Sigmoid colon (tissue), 7 donors: ENCODE results near the gene TPRA1. TPM values are rescaled to one million over a fixed set of nuclear protein-coding genes. Genes with fewer than 3 reads are reported as not detected.

Source experiments
- DNase-seq: peaks from one replicate; pipeline ENCODE4 v3.0.0-alpha.2; 2019
- H3K27ac ChIP-seq, 4 donors: fragments of 200-600 bp; sonication (generic); one replicate each; pipeline ENCODE4 v1.5.1; 2016 to 2019; ENCODE audit warnings: mild to moderate bottlenecking in 1 of 4
- H3K27me3 ChIP-seq, 3 donors: fragments of 200-600 bp; sonication (generic); one replicate each; pipeline ENCODE4 v1.5.1; 2019; ENCODE audit warnings: mild to moderate bottlenecking in 1 of 3
- H3K36me3 ChIP-seq, 4 donors: fragments of 200-600 bp; sonication (generic); one replicate each; pipeline ENCODE4 v1.5.1; 2016 to 2019
- H3K4me1 ChIP-seq, 4 donors: fragments of 200-600 bp; sonication (generic); one replicate each; pipeline ENCODE4 v1.5.1; 2017 to 2019
- H3K4me3 ChIP-seq, 4 donors: fragments of 200-600 bp; sonication (generic); one replicate each; pipeline ENCODE4 v1.5.1; 2017 to 2019; ENCODE audit warnings: mild to moderate bottlenecking in 2 of 4, moderate library complexity in 1 of 4
- H3K9me3 ChIP-seq, 4 donors: fragments of 200-600 bp in 3 of 4; sonication (generic) in 3 of 4; one replicate each; pipeline versions ENCODE4 v1.5.1 to v1.6.1; 2013 to 2019
- EP300 ChIP-seq, 4 donors: sonication (generic); formaldehyde crosslinking; IDR thresholded peaks; one replicate each; pipeline ENCODE4 v1.6.1; 2017; ENCODE audit warnings: antibody characterized with exemption in 4 of 4
- POLR2A ChIP-seq, 2 donors: fragments of 450-650 bp; IDR thresholded peaks; one replicate each; pipeline ENCODE4 v1.6.1; 2016; ENCODE audit warnings: antibody characterized with exemption in 2 of 2, mild to moderate bottlenecking in 2 of 2, moderate library complexity in 2 of 2
- POLR2AphosphoS5 ChIP-seq, 4 donors: sonication (generic); formaldehyde crosslinking; IDR thresholded peaks; one replicate each; pipeline ENCODE4 v1.6.1; 2017; ENCODE audit warnings: antibody characterized with exemption in 4 of 4
- WGBS, 2 donors: extraction: QIAGEN DNeasy Blood & Tissue Kit; methylation state at CpG; one replicate each; pipeline ENCODE4 v1.1.7; 2013; 5-methylcytosine and 5-hydroxymethylcytosine counted together
- intact Hi-C: fragments of 100-400 bp; cut with DNase I; formaldehyde crosslinking; loops from one replicate; pipeline ENCODE4 v1.15.1; 2023
- polyA plus RNA-seq, 3 donors: library from polyadenylated mRNA; stranded (reverse); fragments of 200-250 nt; gene quantifications; one replicate each; pipeline ENCODE4 v1.2.3, GENCODE V29; 2013
- total RNA-seq, 4 donors: library from RNA; depleted of rRNA; stranded (reverse); fragments of >200 nt; gene quantifications; one replicate each; pipeline ENCODE4 v1.1.0, GENCODE V29; 2016
- TF ChIP-seq, protein P1 (sequence below), 4 experiments: fragments of 450-650 bp in 3 of 4; fragments of 200-600 bp in 1 of 4; IDR thresholded peaks; one replicate each; pipeline ENCODE4 v1.5.1; 2016 to 2019; ENCODE audit warnings: antibody characterized with exemption in 4 of 4, mild to moderate bottlenecking in 3 of 4, moderate library complexity in 2 of 4
- donor health status: healthy with polysubstance abuse.
- donor health status: Bipolar disorder and iron deficiency.
- donor health status: healthy.

TPRA1 gene
- total and polyA plus RNA-seq, 7 donors = 7.2 to 33.2 (median 28.5) TPM

- intact Hi-C loops = loop anchor here (10.0 kb wide), 1 partner anchor 1018 kb away; the partner anchor contains the start of gene CHST13
- Histone ChIP-seq H3K4me1 (peaks cover 0 to 11% (median 5%) of the 10 kb centered on the region in 4 donors), H3K27ac (no peak overlapping the region), H3K9me3 (no peaks in the 10 kb centered on the region), H3K36me3 (no peaks in the 10 kb centered on the region), H3K27me3 (no peaks in the 10 kb centered on the region), H3K4me3 (no peak overlapping the region)
- TF ChIP-seq POLR2A (IDR thresholded peaks at IDR 0.05) (no peak), EP300 (IDR thresholded peaks at IDR 0.05) (no peak), POLR2AphosphoS5 (IDR thresholded peaks at IDR 0.05) (no peak)
- TF ChIP-seq, protein P1, sequence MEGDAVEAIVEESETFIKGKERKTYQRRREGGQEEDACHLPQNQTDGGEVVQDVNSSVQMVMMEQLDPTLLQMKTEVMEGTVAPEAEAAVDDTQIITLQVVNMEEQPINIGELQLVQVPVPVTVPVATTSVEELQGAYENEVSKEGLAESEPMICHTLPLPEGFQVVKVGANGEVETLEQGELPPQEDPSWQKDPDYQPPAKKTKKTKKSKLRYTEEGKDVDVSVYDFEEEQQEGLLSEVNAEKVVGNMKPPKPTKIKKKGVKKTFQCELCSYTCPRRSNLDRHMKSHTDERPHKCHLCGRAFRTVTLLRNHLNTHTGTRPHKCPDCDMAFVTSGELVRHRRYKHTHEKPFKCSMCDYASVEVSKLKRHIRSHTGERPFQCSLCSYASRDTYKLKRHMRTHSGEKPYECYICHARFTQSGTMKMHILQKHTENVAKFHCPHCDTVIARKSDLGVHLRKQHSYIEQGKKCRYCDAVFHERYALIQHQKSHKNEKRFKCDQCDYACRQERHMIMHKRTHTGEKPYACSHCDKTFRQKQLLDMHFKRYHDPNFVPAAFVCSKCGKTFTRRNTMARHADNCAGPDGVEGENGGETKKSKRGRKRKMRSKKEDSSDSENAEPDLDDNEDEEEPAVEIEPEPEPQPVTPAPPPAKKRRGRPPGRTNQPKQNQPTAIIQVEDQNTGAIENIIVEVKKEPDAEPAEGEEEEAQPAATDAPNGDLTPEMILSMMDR (IDR thresholded peaks at IDR 0.05) = no peak
- no peak for DNase-seq
- 14 to 73% methylated on average over 14 of the region's 14 CpGs for WGBS, 2 donors
Observed at GRCh38 chr3:127542441-127542952, 48.0 kb downstream of the TPRA1 start.

- intact Hi-C loops = loop anchor here (10.0 kb wide), 1 partner anchor 1017 kb away; the partner anchor contains the start of gene CHST13
- H3K9me3 ChIP-seq = no peaks in the 10 kb centered on the region
- WGBS, 2 donors = 68 to 82% methylated on average over 5 of the region's 5 CpGs
- peaks cover 0 to 3% (median 0%) of the 10 kb centered on the region in 3 donors for H3K27me3 ChIP-seq
- no peak overlapping the region for H3K27ac ChIP-seq
- no peak for DNase-seq
- TF ChIP-seq, protein P1 (IDR thresholded peaks at IDR 0.05) = no peak
- no peak for TF ChIP-seq EP300 (IDR thresholded peaks at IDR 0.05)
- peaks cover 0 to 3% (median 0%) of the 10 kb centered on the region in 4 donors for H3K4me1 ChIP-seq
- no peak overlapping the region for H3K4me3 ChIP-seq
- no peaks in the 10 kb centered on the region for H3K36me3 ChIP-seq
Observed at GRCh38 chr3:127541320-127541719, 49.2 kb downstream of the TPRA1 start.

DNA sequence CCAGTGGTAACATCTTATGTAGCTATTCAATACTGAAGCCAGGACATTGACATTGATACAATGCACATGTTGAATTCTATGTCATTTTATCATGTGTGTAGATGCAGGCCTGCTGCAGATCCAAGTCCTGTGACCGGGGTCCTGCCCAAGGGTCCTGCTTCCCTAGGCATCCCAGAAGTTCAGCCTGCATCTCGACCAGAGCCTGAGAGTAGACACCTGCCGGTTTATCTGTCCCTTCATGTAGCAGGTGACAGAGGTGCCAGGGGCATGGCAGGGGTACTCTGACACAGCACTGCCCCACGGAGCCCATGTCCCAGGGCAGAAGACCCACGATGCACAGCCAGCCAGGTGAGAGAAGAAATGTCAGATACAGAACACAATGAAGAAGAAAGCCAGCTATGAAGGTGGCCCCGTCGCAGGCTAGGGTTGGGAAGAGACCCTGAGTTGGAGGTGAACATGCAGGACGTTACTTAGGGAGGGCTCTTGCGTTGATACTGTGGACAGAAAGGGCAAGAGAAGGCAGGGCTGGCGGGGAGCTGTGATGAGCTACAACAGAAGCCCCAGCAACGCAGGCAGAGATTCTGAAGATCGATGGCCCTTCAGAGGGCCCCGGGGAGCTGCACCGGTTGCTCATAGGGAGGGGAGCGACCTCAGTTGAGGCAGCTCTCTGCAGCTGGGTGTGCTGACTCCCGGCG, 51.0 kb downstream of the TPRA1 start:
- Histone ChIP-seq H3K9me3 (no peaks in the 10 kb centered on the region), H3K36me3 (no peaks in the 10 kb centered on the region), H3K4me1 (peaks cover 0 to 2% (median 0%) of the 10 kb centered on the region in 4 donors), H3K4me3 (no peak overlapping the region), H3K27me3 (peaks cover 0 to 10% (median 0%) of the 10 kb centered on the region in 3 donors), H3K27ac (no peak overlapping the region)
- intact Hi-C loops = loop anchor here (10.0 kb wide), 1 partner anchor 1015 kb away; the partner anchor contains the start of gene CHST13
- DNase-seq = no peak
- no peak for TF ChIP-seq POLR2A (IDR thresholded peaks at IDR 0.05)
- no peak for TF ChIP-seq POLR2AphosphoS5 (IDR thresholded peaks at IDR 0.05)
- TF ChIP-seq, protein P1 (IDR thresholded peaks at IDR 0.05) = no peak
- TF ChIP-seq EP300 (IDR thresholded peaks at IDR 0.05) = no peak
- 83 to 84% methylated on average over 17 of the region's 17 CpGs for WGBS, 2 donors

DNA sequence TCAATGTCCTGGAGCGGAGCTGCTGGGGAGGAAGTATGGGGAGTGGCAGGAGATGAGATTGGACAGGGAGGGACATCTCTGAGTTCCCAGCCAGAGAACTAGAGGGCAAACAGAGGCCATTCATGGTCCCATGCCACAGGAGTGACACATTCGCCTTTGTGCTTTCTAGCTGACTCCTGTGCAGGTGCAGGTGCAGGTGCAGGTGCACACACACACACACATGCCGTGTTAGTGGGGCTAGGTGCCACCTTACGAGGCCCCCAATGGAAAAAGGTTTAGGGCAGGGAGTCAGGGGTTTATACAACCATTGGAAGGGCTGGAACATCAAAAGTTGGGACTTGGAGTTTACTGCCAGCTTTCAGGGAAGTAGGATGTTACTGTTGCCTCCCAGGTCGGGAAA, 52.0 kb downstream of the TPRA1 start:
- no peak for DNase-seq
- WGBS, 2 donors = 49 to 71% methylated on average over 5 of the region's 5 CpGs
- H3K27ac ChIP-seq = no peak overlapping the region
- no peaks in the 10 kb centered on the region for H3K36me3 ChIP-seq
- intact Hi-C loops = no loop called here
- H3K27me3 ChIP-seq = peaks cover 0 to 10% (median 0%) of the 10 kb centered on the region in 3 donors
- H3K4me3 ChIP-seq = no peak overlapping the region
- TF ChIP-seq POLR2AphosphoS5 (IDR thresholded peaks at IDR 0.05) (no peak), EP300 (IDR thresholded peaks at IDR 0.05) (no peak), POLR2A (IDR thresholded peaks at IDR 0.05) (no peak)
- TF ChIP-seq, protein P1 (IDR thresholded peaks at IDR 0.05) = no peak
- H3K9me3 ChIP-seq = no peaks in the 10 kb centered on the region
- no peaks in the 10 kb centered on the region for H3K4me1 ChIP-seq
